IMR-90 (cell line): ENCODE measurements around the gene PARP3. TPM values are rescaled to one million over a fixed set of nuclear protein-coding genes. Genes with fewer than 3 reads are reported as not detected.

ENCODE experiments used
- ATAC-seq: fragments of 200-7000 bp; cut with Tn5 transposase; 2 replicates; pipeline ENCODE4 v1.9.1; 2020; ENCODE audit warnings: low read depth, mild to moderate bottlenecking, moderate library complexity
- BruUV-seq: library from RNA; stranded (reverse); fragments of 400-500 nt; replicated peaks from 2 replicates; lab custom pipeline; 2021; lab: Mats Ljungman, UMichigan
- CTCF ChIA-PET: fragments of 300-600 bp; formaldehyde crosslinking; extraction: SDS; loops from one replicate; lab custom pipeline; 2021; ENCODE audit warnings: antibody characterized with exemption; lab: Yijun Ruan, JAX
- POLR2A ChIA-PET: fragments of 300-600 bp; sonication (Branson Sonifier 250); formaldehyde crosslinking; loops from one replicate; lab custom pipeline; 2022; ENCODE audit warnings: antibody characterized with exemption; ENCODE audit not compliant: unreplicated experiment; lab: Charles Lee
- DNase-seq: peaks from one replicate; pipeline ENCODE4 v3.0.0; 2013
- H2AFZ ChIP-seq: replicated peaks from 2 replicates; pipeline ENCODE3; 2013; ENCODE audit warnings: low read length, mild to moderate bottlenecking; ENCODE audit not compliant: poor library complexity
- H2AK5ac ChIP-seq: 2 replicates; pipeline ENCODE4 v1.6.1; 2013; ENCODE audit warnings: low read depth, low read length, inconsistent platforms
- H2AK9ac ChIP-seq: replicated peaks from 2 replicates; pipeline ENCODE3; 2013; ENCODE audit warnings: mild to moderate bottlenecking, low read depth, low read length, moderate library complexity; ENCODE audit not compliant: poor library complexity
- H2BK120ac ChIP-seq: 2 replicates; pipeline ENCODE4 v1.6.1; 2013; ENCODE audit warnings: low read depth, low read length, inconsistent platforms
- H2BK15ac ChIP-seq: 3 replicates; pipeline ENCODE4 v1.6.1; 2013; ENCODE audit warnings: low read depth, low read length, inconsistent platforms
- H2BK20ac ChIP-seq: 2 replicates; pipeline ENCODE4 v1.6.1; 2013; ENCODE audit warnings: low read depth, mild to moderate bottlenecking, inconsistent platforms, low read length, moderate library complexity
- H2BK5ac ChIP-seq: 2 replicates; pipeline ENCODE4 v1.6.1; 2013; ENCODE audit warnings: mild to moderate bottlenecking, low read depth, low read length, inconsistent platforms; ENCODE audit not compliant: poor library complexity, severe bottlenecking
- H3K14ac ChIP-seq: replicated peaks from 2 replicates; pipeline ENCODE4 v1.6.1; 2013; ENCODE audit warnings: low read depth, low read length, inconsistent platforms
- H3K18ac ChIP-seq: 2 replicates; pipeline ENCODE4 v1.6.1; 2013; ENCODE audit warnings: low read depth, low read length, control low read depth
- H3K23ac ChIP-seq: 2 replicates; pipeline ENCODE4 v1.6.1; 2013; ENCODE audit warnings: low read depth, low read length, inconsistent platforms
- H3K27ac ChIP-seq: 2 replicates; pipeline ENCODE4 v1.5.1; 2013; ENCODE audit warnings: mild to moderate bottlenecking, control low read depth, low read length; ENCODE audit not compliant: insufficient read depth
- H3K27me3 ChIP-seq: 2 replicates; pipeline ENCODE4 v1.6.1; 2013; ENCODE audit warnings: low read length; ENCODE audit not compliant: control insufficient read depth, insufficient read depth
- H3K36me3 ChIP-seq: 2 replicates; pipeline ENCODE4 v1.6.1; 2013; ENCODE audit warnings: low read length, mixed read lengths; ENCODE audit not compliant: control insufficient read depth, insufficient read depth
- H3K4ac ChIP-seq: 2 replicates; pipeline ENCODE4 v1.6.1; 2013; ENCODE audit warnings: low read depth, low read length, inconsistent platforms
- H3K4me1 ChIP-seq: 2 replicates; pipeline ENCODE4 v1.6.1; 2013; ENCODE audit warnings: low read length, mixed read lengths; ENCODE audit not compliant: control insufficient read depth, insufficient read depth
- H3K4me2 ChIP-seq: 2 replicates; pipeline ENCODE4 v1.6.1; 2013; ENCODE audit warnings: low read depth, mild to moderate bottlenecking, control low read depth, low read length, moderate library complexity
- H3K4me3 ChIP-seq: 2 replicates; pipeline ENCODE4 v1.5.1; 2013; ENCODE audit warnings: low read depth, mild to moderate bottlenecking, control low read depth, low read length, moderate library complexity; ENCODE audit not compliant: insufficient read depth
- H3K56ac ChIP-seq: 2 replicates; pipeline ENCODE4 v1.6.1; 2013; ENCODE audit warnings: low read length, inconsistent platforms; ENCODE audit not compliant: insufficient read depth; ENCODE audit errors: extremely low read depth
- H3K79me1 ChIP-seq, 2 experiments: 2 replicates each; pipeline ENCODE4 v1.6.1; 2013; ENCODE audit warnings: low read length in 2 of 2, inconsistent platforms in 1 of 2, low read depth in 1 of 2
- H3K9ac ChIP-seq: 2 replicates; pipeline ENCODE4 v1.6.1; 2013; ENCODE audit warnings: low read depth, low read length, control low read depth
- H3K9me1 ChIP-seq: 2 replicates; pipeline ENCODE4 v1.6.1; 2013; ENCODE audit warnings: low read length, inconsistent platforms; ENCODE audit not compliant: insufficient read depth
- H3K9me3 ChIP-seq: 2 replicates; pipeline ENCODE4 v1.6.1; 2013; ENCODE audit warnings: low read length; ENCODE audit not compliant: control insufficient read depth, insufficient read depth
- H4K20me1 ChIP-seq: 2 replicates; pipeline ENCODE4 v1.6.1; 2013; ENCODE audit warnings: low read length, inconsistent platforms; ENCODE audit not compliant: insufficient read depth
- H4K5ac ChIP-seq: 2 replicates; pipeline ENCODE4 v1.6.1; 2013; ENCODE audit warnings: mild to moderate bottlenecking, low read depth, low read length, control low read depth
- H4K8ac ChIP-seq, 2 experiments: 2 replicates each; pipeline ENCODE4 v1.6.1; 2013; ENCODE audit warnings: low read depth in 2 of 2, low read length in 2 of 2, control low read depth in 1 of 2, inconsistent platforms in 1 of 2
- H4K91ac ChIP-seq: 2 replicates; pipeline ENCODE4 v1.6.1; 2013; ENCODE audit warnings: low read depth, low read length, inconsistent platforms; ENCODE audit not compliant: insufficient read depth
- BHLHE40 ChIP-seq: fragments of 150-350 bp; IDR thresholded peaks from 2 replicates; pipeline ENCODE4 v1.6.1; 2016; ENCODE audit warnings: mild to moderate bottlenecking, low read depth, low read length
- CEBPB ChIP-seq: IDR thresholded peaks from 2 replicates; pipeline ENCODE4 v1.6.1; 2012; ENCODE audit warnings: low read depth, low read length, improper control_type of control experiment
- CHD1 ChIP-seq: IDR thresholded peaks from 2 replicates; pipeline ENCODE4 v1.6.1; 2012; ENCODE audit warnings: low read depth, low read length, improper control_type of control experiment
- FOS ChIP-seq: fragments of 150-350 bp; IDR thresholded peaks from 2 replicates; pipeline ENCODE4 v1.6.1; 2016; ENCODE audit warnings: low read depth, low read length
- MAFK ChIP-seq: IDR thresholded peaks from 2 replicates; pipeline ENCODE4 v1.6.1; 2012; ENCODE audit warnings: low read depth, low read length, improper control_type of control experiment
- MAZ ChIP-seq: IDR thresholded peaks from 2 replicates; pipeline ENCODE4 v1.6.1; 2012; ENCODE audit warnings: low read depth, mild to moderate bottlenecking, low read length, improper control_type of control experiment, moderate library complexity, borderline replicate concordance
- MXI1 ChIP-seq: IDR thresholded peaks from 2 replicates; pipeline ENCODE4 v1.6.1; 2012; ENCODE audit warnings: low read depth, mild to moderate bottlenecking, low read length, moderate library complexity, borderline replicate concordance
- NFE2L2 ChIP-seq: fragments of 150-350 bp; IDR thresholded peaks from 2 replicates; pipeline ENCODE4 v1.6.1; 2016; ENCODE audit warnings: low read depth, mild to moderate bottlenecking, low read length
- POLR2A ChIP-seq: IDR thresholded peaks from 2 replicates; pipeline ENCODE4 v1.6.1; 2012; ENCODE audit warnings: mild to moderate bottlenecking, low read depth, low read length
- RAD21 ChIP-seq: IDR thresholded peaks from 2 replicates; pipeline ENCODE4 v1.6.1; 2012; ENCODE audit warnings: low read length, improper control_type of control experiment
- RCOR1 ChIP-seq: IDR thresholded peaks from 2 replicates; pipeline ENCODE4 v1.6.1; 2012; ENCODE audit warnings: mild to moderate bottlenecking, low read length, improper control_type of control experiment; ENCODE audit not compliant: insufficient replicate concordance
- RFX5 ChIP-seq: IDR thresholded peaks from 2 replicates; pipeline ENCODE4 v1.8.0; 2012; ENCODE audit warnings: low read depth, mild to moderate bottlenecking, low read length, moderate library complexity
- USF2 ChIP-seq: fragments of 150-350 bp; IDR thresholded peaks from 2 replicates; pipeline ENCODE4 v1.6.1; 2017; ENCODE audit warnings: mild to moderate bottlenecking, antibody characterized with exemption, low read length, low read depth
- WGBS, 2 experiments: methylation state at CpG; one replicate each; pipeline versions ENCODE4 v1.1.5 to v1.1.7; 2013; ENCODE audit warnings: missing lambda C conversion rate in 2 of 2; ENCODE audit not compliant: insufficient read length in 1 of 2; ENCODE audit errors: extremely low coverage in 2 of 2; 5-methylcytosine and 5-hydroxymethylcytosine counted together
- dilution Hi-C: fragments of 300-500 bp; cut with HindIII; formaldehyde crosslinking; loops from one replicate; pipeline ENCODE4 v1.14.3; 2018; ENCODE audit warnings: low sequenced_read_pairs; ENCODE audit not compliant: unreplicated experiment
- in situ Hi-C: fragments of 300-500 bp; cut with MboI; formaldehyde crosslinking; loops from 3 replicates; pipeline ENCODE4 v1.14.3; 2019; ENCODE audit warnings: low sequenced_read_pairs, inconsistent platforms, mixed read lengths
- intact Hi-C: fragments of 100-400 bp; cut with micrococcal nuclease; formaldehyde crosslinking; loops from 2 replicates; pipeline ENCODE4 v1.10.0; 2022
- polyA plus RNA-seq, 3 experiments: library from polyadenylated mRNA; depleted of rRNA; stranded (reverse); fragments of >200 nt; gene quantifications; 2 replicates each; pipeline ENCODE4 v1.2.3, GENCODE V29; 2012; ENCODE audit warnings: low replicate concordance in 1 of 3
- total RNA-seq: library from RNA; depleted of rRNA; stranded (reverse); fragments of >200 nt; gene quantifications from 2 replicates; pipeline ENCODE4 v1.2.3, GENCODE V29; 2012
- TF ChIP-seq, protein P1 (sequence below): fragments of 150-350 bp; IDR thresholded peaks from 2 replicates; pipeline ENCODE4 v1.6.1; 2016; ENCODE audit warnings: low read depth, mild to moderate bottlenecking, low read length, moderate library complexity, borderline replicate concordance

The PARP3 gene
- total and polyA plus RNA-seq, 2 of the 4 experiments (the other 2 are of a cell fraction), result 16.3 to 22.0 TPM

DNA sequence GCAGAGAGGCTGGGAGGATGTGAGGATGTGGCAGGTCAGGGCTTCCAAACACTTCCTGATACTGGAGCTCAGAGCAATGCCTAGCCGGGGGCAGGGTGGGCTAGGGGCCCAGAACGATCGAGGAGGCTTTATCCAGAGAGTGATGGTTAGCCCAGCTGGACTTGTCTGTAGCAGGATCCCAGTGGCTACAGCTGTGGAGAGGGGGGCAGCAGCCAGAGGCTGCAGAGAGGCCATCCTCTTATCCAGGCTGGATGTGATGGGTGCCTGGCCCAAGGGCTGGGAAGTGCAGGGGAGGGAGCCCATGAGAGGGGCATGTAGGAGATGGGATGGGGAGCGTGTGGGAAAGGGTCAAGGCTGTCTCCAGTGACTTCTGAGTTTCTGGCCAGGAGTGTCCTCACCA lies 4.6 kb downstream of the PARP3 start:
- no peak overlapping the region for H3K56ac ChIP-seq
- H3K27me3 ChIP-seq, result no peaks in the 10 kb centered on the region
- H3K4me1 ChIP-seq, result peaks cover 11% of the 10 kb centered on the region
- no peak overlapping the region for H3K23ac ChIP-seq
- BruUV-seq, result no TSS peak
- in situ Hi-C loops, result loop anchor here (25.0 kb wide), 1 partner anchor 559 kb away; the partner anchor contains the start of genes MANF and RBM15B
- no CpG with 5 or more reads among the region's 4 CpGs for WGBS, 2 experiments
- no peak overlapping the region for H2AK9ac ChIP-seq
- H2AFZ ChIP-seq, result no peak overlapping the region
- no peak overlapping the region for H4K5ac ChIP-seq
- no peak overlapping the region for H3K4ac ChIP-seq
- ChIA-PET POLR2A (no interaction called here), CTCF (no interaction called here)
- no peak overlapping the region for H4K91ac ChIP-seq
- H3K14ac ChIP-seq, result no peak overlapping the region
- dilution Hi-C loops, result no loop called here
- peaks cover 2% of the 10 kb centered on the region; the same call in 1 of the 2 replicates for H3K36me3 ChIP-seq
- intact Hi-C loops, result no loop called here
- H2BK15ac ChIP-seq, result no peak overlapping the region
- DNase-seq (no peak), ATAC-seq (no peak)
- peaks cover 5 to 13% of the 10 kb centered on the region in 2 experiments; a peak in 2 of 4 replicates for H3K79me1 ChIP-seq
- H2AK5ac ChIP-seq, result no peak overlapping the region
- no peak overlapping the region for H3K18ac ChIP-seq
- no peak overlapping the region for H3K4me3 ChIP-seq
- H2BK120ac ChIP-seq, result no peak overlapping the region
- H3K9me1 ChIP-seq, result peaks cover 12% of the 10 kb centered on the region
- H2BK20ac ChIP-seq, result no peak overlapping the region
- H3K27ac ChIP-seq, result no peak overlapping the region
- no peak overlapping the region for H4K8ac ChIP-seq
- H3K4me2 ChIP-seq, result no peak overlapping the region
- H4K20me1 ChIP-seq, result no peaks in the 10 kb centered on the region
- H3K9ac ChIP-seq, result no peak overlapping the region
- H3K9me3 ChIP-seq, result no peaks in the 10 kb centered on the region
- H2BK5ac ChIP-seq, result no peak overlapping the region
- no peak for TF ChIP-seq FOS
- no peak for TF ChIP-seq RAD21
- TF ChIP-seq MAZ, result no peak
- no peak for TF ChIP-seq MAFK
- no peak for TF ChIP-seq USF2
- no peak for TF ChIP-seq BHLHE40
- TF ChIP-seq CHD1, result no peak
- no peak for TF ChIP-seq CEBPB
- TF ChIP-seq RFX5, result no peak
- no peak for TF ChIP-seq POLR2A
- no peak for TF ChIP-seq NFE2L2
- TF ChIP-seq MXI1, result no peak
- TF ChIP-seq RCOR1, result no peak
- TF ChIP-seq, protein P1, sequence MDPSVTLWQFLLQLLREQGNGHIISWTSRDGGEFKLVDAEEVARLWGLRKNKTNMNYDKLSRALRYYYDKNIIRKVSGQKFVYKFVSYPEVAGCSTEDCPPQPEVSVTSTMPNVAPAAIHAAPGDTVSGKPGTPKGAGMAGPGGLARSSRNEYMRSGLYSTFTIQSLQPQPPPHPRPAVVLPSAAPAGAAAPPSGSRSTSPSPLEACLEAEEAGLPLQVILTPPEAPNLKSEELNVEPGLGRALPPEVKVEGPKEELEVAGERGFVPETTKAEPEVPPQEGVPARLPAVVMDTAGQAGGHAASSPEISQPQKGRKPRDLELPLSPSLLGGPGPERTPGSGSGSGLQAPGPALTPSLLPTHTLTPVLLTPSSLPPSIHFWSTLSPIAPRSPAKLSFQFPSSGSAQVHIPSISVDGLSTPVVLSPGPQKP, result no peak
